ENCODE measurements around the gene CERK.

GRCh38 chr22:46735747-46736608 lies 2.1 kb downstream of the CERK start:
- TF ChIP-seq CTCF (IDR thresholded peaks at IDR 0.05) (no peak), POLR2A (IDR thresholded peaks at IDR 0.05) (no peak)
